NCI-H1105 treated with DMSO at 0.1 percent for 48 hours (cell line): ENCODE data around the gene PTPRN2.

Source experiments
- DNase-seq: peaks from one replicate; lab custom pipeline; 2025; lab: John Stamatoyannopoulos, UW

The PTPRN2 gene

DNA sequence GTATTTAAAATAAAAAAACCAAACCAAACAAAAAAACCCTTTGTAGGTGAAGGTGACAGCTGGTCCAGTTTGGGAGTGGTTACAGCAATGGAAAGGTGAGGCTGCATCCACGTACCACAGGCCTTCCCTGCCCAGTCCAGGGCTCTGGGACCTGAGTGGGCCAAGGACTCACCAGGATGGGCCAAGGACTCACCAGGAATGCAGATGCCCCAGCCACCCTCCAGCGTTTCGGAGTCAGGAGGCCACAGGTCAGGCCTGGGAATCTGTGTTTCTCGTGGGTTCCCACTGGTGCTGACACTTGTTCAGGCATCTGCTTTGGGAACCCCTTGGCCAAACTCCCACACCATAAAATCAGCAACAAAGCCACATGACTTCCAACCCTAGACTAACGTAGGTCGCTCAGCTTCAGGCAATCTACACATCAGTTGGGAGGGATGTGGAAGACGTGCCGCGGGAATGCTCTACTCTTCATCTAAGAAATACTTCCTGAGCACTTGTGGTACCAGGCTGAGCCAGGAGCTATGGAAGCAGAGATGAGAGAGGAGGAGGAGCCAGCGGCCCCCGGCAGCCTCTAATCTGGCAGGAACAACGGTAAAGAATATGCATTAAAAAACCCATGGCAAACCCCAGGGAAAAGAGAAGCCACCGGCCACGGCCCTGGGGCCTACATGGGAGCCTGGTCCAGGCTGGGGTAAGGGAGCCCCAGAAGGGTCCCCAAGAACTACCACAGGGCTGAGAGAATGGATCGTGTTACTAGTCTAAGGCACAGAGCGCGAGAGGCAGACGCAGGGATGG, 473.4 kb downstream of the PTPRN2 start:
- no peak for DNase-seq

DNA sequence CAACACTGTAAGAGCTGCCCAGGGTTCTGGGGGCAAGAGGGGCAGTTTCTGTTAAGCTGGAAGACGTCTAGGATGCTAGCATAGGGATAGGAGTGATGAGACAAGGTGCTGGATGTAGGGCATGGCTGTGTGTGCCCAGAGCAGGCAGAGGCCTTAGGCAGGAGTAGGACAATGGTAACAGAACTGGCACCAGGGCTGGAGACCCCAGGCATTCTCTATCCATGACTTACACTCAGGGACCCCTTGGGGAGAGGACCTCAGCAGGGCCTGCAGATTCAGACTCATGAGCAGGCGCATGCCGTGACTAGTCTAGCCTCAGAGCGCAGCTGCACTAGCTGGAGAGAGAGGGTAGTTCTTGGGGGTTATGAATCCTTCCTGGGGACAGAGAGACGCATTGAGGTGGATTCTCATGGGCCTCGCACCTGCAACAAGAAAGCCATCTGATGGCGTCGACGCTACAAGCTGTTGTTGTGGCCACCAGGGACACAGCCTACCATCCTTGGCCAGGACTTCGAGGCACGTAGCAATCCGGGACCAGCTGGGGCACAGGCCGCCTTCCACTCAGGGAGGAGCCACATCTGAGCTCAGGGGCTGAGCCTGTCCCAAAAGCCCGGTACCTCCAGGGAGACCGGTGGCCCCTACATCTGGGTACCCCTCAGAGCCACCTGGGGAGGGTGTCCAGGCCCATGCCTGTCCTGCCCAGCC, 474.1 kb downstream of the PTPRN2 start:
- no peak for DNase-seq

DNA sequence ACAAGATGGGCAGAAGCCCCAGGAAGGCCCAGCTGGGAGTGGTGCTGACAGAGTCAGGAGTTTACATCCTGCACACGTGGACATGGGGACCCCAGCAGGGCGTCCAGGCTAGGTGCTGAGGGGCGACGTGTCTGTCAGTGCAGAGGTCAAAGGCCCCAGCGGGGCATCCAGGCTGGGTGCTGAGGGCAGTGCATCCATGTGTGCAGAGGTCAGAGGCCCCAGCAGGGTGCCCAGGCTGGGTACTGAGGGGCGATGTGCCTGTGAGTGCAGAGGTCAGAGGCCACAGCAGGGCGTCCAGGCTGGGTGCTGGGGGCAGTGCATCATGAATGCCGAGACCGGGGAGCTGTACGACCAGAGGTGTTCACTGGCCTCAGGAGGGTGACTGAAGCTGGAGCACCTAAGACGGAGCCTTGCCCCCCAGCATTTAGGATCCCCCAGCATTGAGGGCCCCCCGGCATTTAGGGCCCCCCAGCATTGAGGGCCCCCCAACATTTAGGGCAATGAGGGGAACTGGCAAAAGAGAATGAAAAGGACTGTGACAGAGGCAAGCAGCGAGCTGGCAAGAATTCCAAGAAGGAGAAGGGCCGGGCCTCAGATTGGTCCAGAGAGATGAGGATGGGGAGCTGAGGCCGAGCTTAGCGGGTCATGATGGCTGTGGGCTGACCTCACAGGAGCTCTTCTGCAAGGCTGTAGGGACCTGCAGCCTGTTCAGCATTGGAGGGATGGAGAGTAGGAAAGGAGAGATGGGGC, 474.9 kb downstream of the PTPRN2 start:
- DNase-seq, result no peak

DNA sequence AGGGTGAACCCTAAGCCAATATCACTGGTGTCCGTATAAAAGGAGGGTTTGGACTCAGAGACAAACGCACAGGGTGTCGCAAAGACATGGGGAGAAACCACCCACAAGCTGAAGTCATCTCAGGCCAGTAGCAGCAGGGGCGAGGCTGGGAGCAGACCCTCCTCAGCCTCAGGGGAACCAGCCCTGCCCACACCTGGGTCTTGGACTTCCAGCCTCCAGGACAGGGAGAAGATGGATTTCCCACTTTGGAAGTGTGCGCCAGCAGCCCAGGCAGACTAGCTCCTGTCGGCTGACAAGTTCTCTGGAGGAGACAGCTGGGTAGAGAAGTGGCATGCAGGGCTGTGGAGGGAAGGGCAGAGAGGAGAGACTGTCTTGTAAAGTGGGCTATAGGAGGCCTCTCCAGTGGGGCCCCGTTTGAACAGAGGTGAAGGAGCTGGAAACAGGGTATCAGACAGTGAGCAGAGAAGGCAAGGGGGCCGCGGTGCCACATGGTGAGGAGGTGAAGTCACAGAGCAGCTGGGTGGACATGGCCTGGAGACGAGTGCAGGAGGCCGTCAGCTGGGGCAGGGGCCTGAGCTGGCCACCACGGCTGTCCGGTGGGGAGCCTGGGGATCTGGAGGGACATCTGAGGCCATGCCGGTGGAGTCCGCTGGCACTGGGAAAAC, 475.6 kb downstream of the PTPRN2 start:
- DNase-seq, result no peak

DNA sequence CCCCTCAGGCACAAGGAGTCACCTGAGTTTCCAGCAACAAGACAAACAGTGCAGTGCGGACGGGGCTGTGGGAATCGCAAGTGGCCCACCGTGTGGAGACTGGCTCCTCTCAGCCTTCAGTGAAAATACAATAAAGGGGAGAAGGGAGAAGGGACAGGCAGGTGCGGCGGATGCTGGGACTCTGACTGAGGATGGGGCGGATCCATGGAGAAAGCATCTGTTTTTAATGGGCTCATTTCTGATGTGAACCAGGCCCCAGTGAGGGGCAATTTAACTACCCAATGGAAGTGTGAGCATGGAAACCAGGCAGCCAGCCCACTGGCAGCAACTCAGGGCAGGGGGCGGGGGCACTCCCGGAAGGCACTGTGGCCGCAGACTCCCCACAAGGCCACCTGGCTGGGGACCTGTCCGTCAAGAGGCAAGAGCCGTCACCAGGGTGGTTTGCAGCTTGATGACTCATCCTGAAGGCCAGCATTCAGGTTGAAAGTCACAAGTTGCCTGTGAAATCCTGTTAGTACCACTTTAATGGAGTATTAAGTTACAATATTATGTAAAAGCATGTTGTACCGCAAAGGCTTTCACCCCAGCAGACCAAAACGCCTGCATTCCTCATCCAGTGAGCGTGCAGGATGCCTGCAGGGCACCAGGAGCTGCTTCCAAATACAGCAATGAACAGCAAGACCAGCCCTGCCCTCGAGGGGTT, 476.4 kb downstream of the PTPRN2 start:
- DNase-seq, result no peak

DNA sequence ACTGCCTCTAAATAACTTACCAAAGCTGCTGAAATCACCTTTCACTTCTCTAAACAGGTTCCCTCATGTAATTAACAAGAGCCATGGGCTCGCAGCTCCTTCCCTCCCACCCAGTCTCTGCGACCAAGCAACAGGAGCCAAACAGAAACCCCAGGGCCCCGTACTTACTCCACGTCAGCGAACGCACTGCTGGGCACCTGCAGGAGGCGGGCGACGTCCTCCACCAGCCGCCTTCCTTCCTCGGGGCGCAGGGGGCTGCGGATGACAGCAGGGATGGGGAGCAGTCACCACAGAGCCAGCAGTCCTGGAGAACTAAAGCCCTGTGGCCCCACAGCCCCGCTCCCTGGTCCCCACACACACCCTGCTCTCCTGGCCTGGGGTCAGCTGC, 477.0 kb downstream of the PTPRN2 start:
- no peak for DNase-seq

DNA sequence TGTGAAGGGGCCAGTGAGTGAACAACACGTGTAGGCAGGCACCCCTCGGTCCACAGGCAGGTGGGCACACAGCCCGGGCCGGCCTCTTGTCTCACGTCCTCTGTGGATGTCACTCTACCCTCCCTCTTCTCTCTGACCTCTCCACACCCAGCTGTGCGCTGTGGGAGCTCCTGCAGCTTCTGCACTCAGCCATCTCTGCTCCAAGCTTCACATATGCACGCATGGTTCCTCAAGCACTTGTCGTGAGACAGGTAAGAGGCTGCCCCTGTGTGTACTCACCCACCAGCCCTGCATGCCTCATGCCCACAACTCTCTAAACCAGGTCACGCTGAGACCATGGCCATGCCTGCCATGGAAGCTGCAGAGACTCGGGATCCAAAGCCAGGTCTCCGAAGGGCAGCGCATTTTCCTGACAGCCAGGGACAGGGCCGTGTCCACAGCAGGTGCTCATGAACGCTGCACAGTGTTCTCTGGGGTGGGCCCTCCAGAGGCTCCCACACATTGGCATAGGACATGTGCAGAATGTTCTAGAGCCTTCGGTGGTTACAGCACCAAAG, 477.5 kb downstream of the PTPRN2 start:
- no peak for DNase-seq

DNA sequence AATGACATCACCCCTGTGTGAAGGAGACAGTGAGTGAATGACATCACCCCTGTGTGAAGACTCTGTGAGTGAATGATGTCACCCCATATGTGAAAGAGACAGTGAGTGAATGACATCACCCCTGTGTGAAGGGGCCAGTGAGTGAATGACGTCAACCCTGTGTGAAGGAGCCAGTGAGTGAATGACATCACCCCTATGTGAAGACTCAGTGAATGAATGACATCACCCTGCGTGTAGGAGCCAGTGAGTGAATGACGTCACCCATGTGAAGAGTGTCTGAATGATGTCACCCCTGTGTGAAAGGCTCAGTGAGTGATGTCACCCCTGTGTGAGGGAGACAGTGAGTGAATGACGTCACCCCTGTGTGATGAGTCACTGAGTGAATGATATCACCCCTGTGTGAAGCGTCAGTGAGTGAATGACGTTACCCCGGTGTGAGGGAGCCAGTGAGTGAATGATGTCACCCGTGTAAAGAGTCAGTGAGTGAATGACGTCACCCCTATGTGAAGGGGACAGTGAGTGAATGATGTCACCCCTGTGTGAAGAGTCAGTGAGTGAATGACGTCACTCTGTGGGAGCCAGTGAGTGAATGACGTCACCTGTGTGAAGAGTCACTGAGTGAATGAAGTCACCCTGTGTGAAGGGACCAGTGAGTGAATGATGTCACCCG, 478.1 kb downstream of the PTPRN2 start:
- DNase-seq, result no peak

DNA sequence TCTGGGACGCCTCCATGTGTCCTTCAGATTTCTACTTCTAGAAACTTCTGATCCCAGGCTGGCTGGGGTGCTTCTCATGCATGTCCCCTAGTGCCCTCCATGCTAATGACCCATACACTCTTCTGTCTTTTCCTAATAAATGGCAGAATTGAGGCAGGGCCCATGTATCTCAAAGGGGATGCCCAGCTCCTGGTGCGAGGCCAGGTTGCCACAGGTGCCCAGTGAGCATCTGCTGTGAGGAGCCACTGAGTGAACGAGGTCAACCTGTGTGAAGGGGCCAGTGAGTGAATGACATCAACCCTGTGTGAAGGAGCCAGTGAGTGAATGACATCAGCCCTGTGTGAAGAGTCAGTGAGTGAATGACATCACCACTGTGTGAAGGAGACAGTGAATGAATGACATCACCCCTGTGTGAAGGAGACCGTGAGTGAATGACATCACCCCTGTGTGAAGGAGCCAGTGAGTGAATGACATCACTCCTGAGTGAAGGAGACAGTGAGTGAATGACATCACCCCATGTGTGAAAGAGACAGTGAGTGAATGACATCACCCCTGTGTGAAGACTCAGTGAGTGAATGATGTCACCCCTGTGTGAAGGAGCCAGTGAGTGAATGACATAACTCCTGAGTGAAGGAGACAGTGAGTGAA, 478.9 kb downstream of the PTPRN2 start:
- no peak for DNase-seq

DNA sequence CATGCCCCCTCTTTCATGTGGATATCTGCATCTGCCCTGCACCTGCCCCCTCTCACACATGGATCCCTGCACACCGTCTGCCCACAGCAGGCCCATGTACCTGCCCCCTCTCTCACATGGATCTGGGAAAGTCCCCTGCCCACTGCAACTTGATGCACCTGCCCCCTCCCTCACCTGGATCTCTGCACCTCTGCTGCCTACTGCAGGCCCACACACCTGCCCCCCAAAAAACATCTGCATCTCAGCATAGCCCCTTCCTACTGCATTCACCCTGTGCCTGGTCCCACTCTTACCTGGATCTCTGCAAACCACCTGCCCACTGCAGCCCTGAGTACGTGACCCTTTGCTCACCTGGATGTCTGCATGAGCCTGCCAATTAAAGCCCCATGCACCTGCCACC, 479.8 kb downstream of the PTPRN2 start:
- peak; percentile 70 for DNase-seq

DNA sequence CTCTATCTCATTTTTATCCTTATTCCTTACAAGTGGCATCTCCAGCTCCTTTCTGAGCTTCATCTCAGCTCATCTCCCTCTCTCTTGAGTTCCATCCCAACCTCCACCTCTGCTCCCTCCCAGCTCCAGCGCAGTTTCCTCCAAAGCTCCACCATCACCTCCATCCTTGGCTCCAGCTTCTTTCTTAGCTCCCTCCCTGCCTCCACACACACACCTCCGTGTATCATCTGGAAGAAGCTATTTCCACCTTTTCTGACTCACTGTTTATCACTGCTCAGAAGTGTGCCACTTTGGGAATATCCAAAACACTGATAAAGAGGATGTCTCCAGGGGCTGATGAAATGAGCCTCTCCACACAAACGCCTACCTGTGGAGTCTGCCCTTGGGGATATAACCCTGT, 481.4 kb downstream of the PTPRN2 start:
- DNase-seq, result no peak

DNA sequence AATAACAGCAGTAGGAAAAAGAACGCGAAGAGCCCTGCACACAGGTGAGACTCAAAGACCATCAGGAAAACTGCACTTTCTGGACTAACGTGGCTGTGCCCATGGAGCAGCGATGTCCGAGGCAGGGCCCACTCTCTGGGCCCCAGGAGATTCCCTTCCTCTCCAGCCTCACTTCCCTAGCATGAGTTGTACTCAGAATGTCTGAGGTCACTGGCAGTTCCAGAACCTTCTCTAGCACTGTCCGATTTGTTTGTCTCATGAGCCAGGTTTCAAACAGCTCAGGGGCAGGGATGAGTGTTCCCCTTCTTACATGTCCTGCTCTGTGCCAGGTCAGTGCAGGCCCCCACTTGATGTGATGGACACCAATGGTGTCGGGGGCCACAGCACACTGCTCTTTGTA, 484.2 kb downstream of the PTPRN2 start:
- DNase-seq, result no peak

DNA sequence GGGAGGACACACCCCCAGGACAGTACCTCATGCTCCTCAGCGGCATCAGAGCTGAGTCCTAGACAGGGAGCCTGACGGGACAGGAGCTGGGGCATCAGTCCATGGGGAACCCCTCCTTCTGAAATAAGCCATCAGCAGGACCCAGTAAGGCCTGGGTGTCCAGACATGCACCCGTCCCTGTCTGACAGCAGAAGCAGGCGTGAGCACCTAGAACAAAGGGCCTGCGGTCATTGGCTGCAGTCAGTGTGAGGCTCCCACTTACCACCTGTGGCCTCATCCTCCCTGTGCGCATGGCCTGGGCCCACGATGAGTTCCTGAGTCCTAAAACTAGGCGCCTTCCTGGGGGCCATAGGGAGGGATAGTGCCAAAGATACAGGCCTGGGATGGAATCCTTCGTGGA, 484.7 kb downstream of the PTPRN2 start:
- DNase-seq, result no peak

DNA sequence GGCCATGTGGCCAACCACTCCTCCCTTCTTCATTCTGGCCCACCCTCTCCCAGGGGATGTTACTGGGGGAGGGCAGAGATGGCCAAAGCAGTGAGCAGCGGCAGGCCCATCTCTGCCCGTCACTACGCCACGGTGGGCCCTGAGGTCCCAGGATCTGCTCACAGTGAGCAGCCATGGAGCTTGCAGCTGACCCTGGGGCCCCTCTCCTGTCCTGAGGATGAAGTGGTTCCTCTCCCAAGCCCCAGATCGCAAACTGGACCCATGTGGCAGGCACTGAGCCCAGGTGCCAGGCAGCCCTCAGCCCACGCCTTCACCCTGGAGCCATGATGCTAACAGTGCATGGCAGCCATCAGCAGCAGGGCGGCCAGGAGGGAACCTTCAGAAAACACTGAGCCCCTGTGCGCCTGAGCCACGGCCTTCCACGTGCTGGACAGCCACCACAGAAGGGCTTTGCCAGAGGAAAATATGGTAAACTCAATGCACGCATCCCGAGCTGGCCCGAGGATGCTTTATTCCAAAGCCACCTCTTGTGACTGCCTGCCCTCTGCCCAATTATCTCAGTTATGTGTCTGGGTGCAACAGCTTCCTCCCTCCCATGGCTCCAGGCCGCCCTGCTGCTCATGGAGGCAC, 485.7 kb downstream of the PTPRN2 start:
- DNase-seq, result no peak

DNA sequence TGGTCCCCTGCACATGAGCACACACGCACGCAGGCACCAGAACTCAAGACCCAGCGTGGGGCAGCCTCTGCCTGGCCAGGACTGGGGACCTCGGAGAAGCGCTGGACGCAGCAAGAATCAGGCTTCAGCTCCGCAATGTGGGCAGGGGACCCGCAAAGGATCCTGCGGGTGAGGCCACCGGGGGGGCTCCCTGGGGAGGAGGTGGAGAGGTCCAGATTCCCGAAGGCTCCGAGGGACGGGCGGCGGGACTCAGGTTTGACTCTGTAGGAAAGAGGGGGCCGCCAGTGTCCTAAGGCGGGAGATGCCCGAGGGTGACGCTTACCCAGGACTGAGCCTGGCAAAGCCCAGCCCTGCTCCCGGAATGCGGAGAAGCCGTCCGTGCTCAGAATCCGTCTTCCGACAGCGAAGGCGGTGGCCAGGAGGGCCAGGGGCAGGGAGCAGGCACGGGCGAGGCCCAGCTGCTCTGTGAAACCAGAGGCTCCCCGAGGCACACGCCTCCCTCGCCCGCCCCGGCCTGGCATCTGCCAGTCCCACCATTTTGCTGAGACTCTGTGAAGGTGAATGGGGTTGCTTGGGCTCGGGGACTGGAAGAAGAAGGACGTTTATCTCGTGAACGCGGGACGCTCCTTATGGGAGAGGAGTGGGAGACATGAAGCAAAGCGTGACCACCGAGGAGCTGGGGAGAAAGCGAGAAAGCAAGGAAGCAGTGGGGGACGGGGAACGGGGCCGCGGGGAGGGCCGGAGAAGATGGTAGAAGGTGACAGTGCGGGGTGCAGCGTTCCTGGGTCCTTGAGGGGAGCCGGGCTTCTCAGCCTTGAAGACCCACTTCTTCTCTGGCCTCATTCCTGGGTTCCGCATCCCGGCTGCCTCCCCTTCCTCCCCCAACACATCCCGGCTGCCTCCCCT, 489.2 kb downstream of the PTPRN2 start:
- DNase-seq, result no peak

DNA sequence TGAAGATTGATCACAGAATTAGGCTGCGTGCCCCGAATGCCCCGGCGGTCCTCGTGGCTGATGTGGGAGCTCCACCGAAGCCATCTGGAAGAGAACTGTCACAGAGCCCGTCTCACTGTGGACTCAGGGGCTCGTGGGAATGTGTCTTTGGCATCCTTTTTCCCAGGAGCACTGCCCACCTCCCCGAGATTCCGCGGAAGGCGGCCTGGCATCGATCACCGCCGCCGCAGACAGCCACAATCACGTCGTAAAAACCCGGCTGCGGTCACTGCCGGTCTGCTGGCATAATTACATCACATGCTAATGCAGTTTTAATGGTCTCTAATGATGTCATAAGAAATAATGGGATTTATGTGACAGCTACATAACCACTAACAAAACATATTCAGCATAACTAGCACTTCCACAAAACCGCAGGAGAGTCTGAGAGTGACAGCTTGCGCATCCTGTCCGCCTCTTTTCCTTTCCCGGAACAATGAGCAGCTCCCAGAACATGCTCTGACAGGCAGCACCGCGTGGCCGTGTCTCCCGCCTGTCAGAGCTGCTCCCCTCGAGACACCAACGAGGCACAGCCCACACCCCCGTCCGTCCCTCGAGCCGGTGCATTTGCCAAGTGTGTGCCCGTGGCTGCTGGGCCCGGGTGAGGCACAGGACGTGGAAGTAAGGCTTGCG, 490.0 kb downstream of the PTPRN2 start:
- peak; percentile 27 for DNase-seq

DNA sequence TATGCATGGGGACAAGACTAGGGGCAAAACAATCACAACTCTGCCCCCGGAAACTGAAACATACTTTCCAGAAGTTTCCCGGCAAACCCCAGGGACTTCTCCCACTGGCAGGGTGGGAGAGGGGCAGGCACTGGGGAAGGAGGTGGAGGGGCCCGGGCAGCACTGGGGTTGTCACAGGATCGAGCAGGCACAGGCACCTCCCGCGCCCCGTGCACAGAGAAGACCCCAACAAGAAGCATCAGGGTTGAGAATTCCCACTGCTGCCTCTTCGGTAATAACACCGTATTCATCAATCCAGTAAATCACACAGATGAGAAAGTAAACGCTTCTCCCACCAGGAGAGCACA, 490.5 kb downstream of the PTPRN2 start:
- no peak for DNase-seq

DNA sequence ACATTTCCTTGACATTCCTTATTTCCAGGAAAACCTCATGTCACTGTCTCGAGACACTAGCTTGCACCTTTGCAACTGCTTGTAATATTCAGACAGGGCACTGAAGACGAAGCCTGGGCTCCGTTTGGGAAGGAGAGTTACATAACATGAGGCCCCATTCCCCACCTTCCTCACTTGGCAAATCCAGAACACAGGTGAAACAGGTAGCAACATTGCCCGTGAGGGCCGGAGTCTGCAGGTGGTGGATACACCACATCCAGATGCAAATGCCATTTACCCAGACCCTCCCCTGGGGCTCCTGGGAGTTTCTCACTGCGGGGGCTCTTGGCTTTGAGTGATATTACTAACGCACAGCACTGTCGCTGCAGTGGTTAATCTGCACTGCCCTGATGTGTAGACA, 491.0 kb downstream of the PTPRN2 start:
- no peak for DNase-seq
